ENCODE data around the gene EIF1AD.

DNA sequence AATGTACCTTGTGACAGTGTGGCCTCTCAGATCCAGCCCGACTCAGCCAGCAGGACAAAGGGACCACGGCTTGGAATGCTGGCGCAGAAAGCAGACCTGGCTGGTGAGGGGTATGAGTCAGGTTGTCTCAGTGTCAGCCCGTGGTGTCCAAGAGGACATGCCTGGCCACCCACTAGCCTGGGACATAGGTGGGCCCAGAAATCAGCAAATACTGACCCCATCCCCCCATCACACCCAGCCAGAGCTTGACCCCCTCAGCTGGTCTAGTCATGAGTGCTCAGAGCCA, 4.9 kb upstream of the EIF1AD start:
- TF ChIP-seq CTCF (IDR thresholded peaks at IDR 0.05) (no peak), POLR2AphosphoS5 (IDR thresholded peaks at IDR 0.05) (no peak), POLR2A (IDR thresholded peaks at IDR 0.05) (no peak)

Data from breast epithelium (tissue), 3 donors.